GM12891 (cell line): Measurements from ENCODE around the gene BTAF1.

ENCODE experiments used
- POLR2A ChIP-seq: IDR thresholded peaks from 2 replicates; pipeline ENCODE4 v1.6.1; 2011; ENCODE audit warnings: low read depth, low read length, control low read depth
- POLR2AphosphoS5 ChIP-seq: IDR thresholded peaks from 2 replicates; pipeline ENCODE4 v1.6.1; 2011; ENCODE audit warnings: low read depth, low read length, control low read depth

- TF ChIP-seq POLR2A: no peak
- TF ChIP-seq POLR2AphosphoS5: no peak
These were observed 86.6 kb downstream of the BTAF1 start for GRCh38 chr10:92010047-92010735.
